ENCODE measurements around the gene HSPG2.

DNA sequence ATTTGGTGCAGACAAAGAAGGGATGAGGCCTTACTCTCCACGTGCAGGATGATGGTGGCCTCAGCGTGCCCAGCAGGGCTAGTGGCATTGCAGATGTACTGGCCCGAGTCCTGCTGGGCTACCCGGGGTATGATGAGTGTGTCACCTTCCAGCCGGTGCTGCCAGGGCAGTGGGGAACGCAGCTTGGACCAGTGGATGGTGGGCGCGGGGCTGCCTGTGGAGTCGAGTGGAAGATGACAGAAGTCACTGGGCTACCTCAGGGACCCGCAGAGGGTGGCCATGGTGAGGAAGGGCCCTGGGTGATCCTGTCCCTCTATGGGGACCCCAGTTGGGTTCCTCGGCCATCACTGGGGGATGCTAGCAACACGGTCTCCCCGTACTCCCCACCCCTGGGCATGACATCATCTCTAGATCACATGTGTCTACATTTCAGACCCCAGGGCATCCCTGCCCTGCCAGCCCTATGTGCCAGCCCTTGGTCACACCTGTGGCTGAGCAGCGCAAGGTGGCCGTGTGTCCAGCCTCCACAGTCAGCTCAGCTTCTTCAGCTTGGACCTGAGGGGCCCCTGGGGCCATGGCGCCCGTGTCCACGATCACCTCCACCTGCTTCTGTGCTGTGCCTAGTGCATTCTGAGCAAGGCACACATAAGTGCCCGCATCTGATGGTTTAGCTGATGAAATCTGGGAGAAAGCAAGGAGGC is 97.6 kb downstream of the HSPG2 start:
- TF ChIP-seq, protein P1, sequence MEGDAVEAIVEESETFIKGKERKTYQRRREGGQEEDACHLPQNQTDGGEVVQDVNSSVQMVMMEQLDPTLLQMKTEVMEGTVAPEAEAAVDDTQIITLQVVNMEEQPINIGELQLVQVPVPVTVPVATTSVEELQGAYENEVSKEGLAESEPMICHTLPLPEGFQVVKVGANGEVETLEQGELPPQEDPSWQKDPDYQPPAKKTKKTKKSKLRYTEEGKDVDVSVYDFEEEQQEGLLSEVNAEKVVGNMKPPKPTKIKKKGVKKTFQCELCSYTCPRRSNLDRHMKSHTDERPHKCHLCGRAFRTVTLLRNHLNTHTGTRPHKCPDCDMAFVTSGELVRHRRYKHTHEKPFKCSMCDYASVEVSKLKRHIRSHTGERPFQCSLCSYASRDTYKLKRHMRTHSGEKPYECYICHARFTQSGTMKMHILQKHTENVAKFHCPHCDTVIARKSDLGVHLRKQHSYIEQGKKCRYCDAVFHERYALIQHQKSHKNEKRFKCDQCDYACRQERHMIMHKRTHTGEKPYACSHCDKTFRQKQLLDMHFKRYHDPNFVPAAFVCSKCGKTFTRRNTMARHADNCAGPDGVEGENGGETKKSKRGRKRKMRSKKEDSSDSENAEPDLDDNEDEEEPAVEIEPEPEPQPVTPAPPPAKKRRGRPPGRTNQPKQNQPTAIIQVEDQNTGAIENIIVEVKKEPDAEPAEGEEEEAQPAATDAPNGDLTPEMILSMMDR (conservative IDR thresholded peaks at IDR 0.05 in 1 of 2, IDR thresholded peaks at IDR 0.05 in 1 of 2; ENCODE audit: extremely low read depth in 1 of 2, insufficient read depth in 1 of 2, low read depth in 1 of 2, low read length in 2 of 2) = no peak
- no peak for TF ChIP-seq EZH2 (IDR thresholded peaks at IDR 0.05; ENCODE audit: borderline replicate concordance, low read length)
